Measurements from ENCODE around the gene COBLL1.

DNA sequence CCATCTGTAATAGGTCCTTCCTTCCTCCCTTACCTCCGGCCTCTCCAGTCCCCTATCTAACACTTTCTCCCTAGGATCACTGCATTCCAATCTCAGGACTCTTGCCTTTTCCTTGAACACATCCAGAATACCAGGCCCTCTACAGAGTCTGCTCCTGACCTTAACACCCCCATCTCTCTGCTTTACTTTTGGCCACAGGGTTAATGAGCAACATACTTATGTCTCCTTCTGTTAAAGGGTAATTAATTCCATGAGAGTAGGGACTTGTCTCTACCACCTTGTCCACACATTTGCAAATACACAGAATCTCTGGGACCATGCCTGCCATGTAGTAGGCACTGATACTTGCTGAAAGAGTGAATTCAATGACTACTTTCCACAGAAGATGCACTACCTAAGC is 94.9 kb downstream of the COBLL1 start:
- TF ChIP-seq, protein P1, sequence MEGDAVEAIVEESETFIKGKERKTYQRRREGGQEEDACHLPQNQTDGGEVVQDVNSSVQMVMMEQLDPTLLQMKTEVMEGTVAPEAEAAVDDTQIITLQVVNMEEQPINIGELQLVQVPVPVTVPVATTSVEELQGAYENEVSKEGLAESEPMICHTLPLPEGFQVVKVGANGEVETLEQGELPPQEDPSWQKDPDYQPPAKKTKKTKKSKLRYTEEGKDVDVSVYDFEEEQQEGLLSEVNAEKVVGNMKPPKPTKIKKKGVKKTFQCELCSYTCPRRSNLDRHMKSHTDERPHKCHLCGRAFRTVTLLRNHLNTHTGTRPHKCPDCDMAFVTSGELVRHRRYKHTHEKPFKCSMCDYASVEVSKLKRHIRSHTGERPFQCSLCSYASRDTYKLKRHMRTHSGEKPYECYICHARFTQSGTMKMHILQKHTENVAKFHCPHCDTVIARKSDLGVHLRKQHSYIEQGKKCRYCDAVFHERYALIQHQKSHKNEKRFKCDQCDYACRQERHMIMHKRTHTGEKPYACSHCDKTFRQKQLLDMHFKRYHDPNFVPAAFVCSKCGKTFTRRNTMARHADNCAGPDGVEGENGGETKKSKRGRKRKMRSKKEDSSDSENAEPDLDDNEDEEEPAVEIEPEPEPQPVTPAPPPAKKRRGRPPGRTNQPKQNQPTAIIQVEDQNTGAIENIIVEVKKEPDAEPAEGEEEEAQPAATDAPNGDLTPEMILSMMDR (IDR thresholded peaks at IDR 0.05; ENCODE audit: low read depth, low read length): no peak
- no peak for TF ChIP-seq EZH2phosphoT487 (IDR thresholded peaks at IDR 0.05; ENCODE audit: low read depth)
